A549 (cell line): ENCODE results near the gene CHAD. TPM values are rescaled to one million over a fixed set of nuclear protein-coding genes. Genes with fewer than 3 reads are reported as not detected.

Experiments used
- ATAC-seq, 2 experiments: fragments of 200-7000 bp in 1 of 2; fragments of >200 bp in 1 of 2; cut with Nextera tagmentation in 1 of 2; cut with Tn5 transposase in 1 of 2; 3 replicates each; pipeline versions ENCODE4 v1.8.0 to v1.9.1; 2018 to 2020; ENCODE audit warnings: mild to moderate bottlenecking in 1 of 2, moderate library complexity in 1 of 2
- CTCF ChIA-PET: fragments of 300-600 bp; sonication (Branson Sonifier 250); formaldehyde crosslinking; extraction: SDS; loops from one replicate; lab custom pipeline; 2021; ENCODE audit warnings: antibody characterized with exemption, inconsistent platforms; lab: Yijun Ruan, JAX
- POLR2A ChIA-PET: fragments of 350-600 bp; formaldehyde crosslinking; extraction: SDS; loops from one replicate; lab custom pipeline; 2021; ENCODE audit warnings: antibody characterized with exemption, inconsistent platforms; lab: Yijun Ruan, JAX
- DNase-seq, 2 experiments: peaks; one replicate each; pipeline versions ENCODE4 v3.0.0 to v3.0.0-alpha.2; 2011 to 2016; ENCODE audit warnings: low read depth in 1 of 2, low spot score in 1 of 2
- FAIRE-seq: peaks from 2 replicates; lab custom pipeline; 2011; peaks lifted over from hg19 to GRCh38; lab: Jason Lieb, UNC
- H3K27ac ChIP-seq, 2 experiments: fragments of >200 bp; sonication (Bioruptor Twin); formaldehyde crosslinking; 3 replicates each; pipeline ENCODE4 v1.5.1; 2016 to 2017
- H3K4me1 ChIP-seq: fragments of >200 bp; sonication (Bioruptor Twin); formaldehyde crosslinking; 3 replicates; pipeline ENCODE4 v1.6.1; 2016
- H3K4me2 ChIP-seq: fragments of >200 bp; sonication (Bioruptor Twin); formaldehyde crosslinking; 3 replicates; pipeline ENCODE4 v1.6.1; 2016
- H3K4me3 ChIP-seq: fragments of >200 bp; sonication (Bioruptor Twin); formaldehyde crosslinking; 3 replicates; pipeline ENCODE4 v1.5.1; 2016
- H3K9me3 ChIP-seq: fragments of >200 bp; sonication (Bioruptor Twin); formaldehyde crosslinking; 3 replicates; pipeline ENCODE4 v1.6.1; 2016
- BHLHE40 ChIP-seq: IDR thresholded peaks from 2 replicates; pipeline ENCODE4 v1.6.1; 2012; ENCODE audit warnings: low read depth, low read length, inconsistent platforms
- ESRRA ChIP-seq: fragments of 150-350 bp; IDR thresholded peaks from 2 replicates; pipeline ENCODE4 v1.6.1; 2014; ENCODE audit warnings: mild to moderate bottlenecking, low read length, borderline replicate concordance
- HOXB5 ChIP-seq: fragments of 250-450 bp; sonication (Bioruptor Pico); IDR thresholded peaks from 2 replicates; pipeline ENCODE4 v1.5.0; 2020; ENCODE audit warnings: mild to moderate bottlenecking, moderate library complexity
- MAFK ChIP-seq: fragments of 450-650 bp; IDR thresholded peaks from 2 replicates; pipeline ENCODE4 v1.6.1; 2014; ENCODE audit not compliant: partially characterized antibody
- NFE2L2 ChIP-seq: fragments of 150-350 bp; conservative IDR thresholded peaks from 2 replicates; pipeline ENCODE4 v1.6.1; 2014; ENCODE audit warnings: low read length
- NR3C1 ChIP-seq: fragments of >200 bp; sonication (Bioruptor Twin); formaldehyde crosslinking; IDR thresholded peaks from 3 replicates; pipeline ENCODE4 v1.6.1; 2017
- POLR2A ChIP-seq: IDR thresholded peaks from 2 replicates; pipeline ENCODE4 v1.6.1; 2012; ENCODE audit warnings: mild to moderate bottlenecking, low read length
- TFCP2L1 ChIP-seq: fragments of 250-450 bp; sonication (Bioruptor Pico); IDR thresholded peaks from 2 replicates; pipeline ENCODE4 v1.5.0; 2021; ENCODE audit warnings: mild to moderate bottlenecking
- TP53 ChIP-seq: fragments of 250-450 bp; sonication (Bioruptor Pico); IDR thresholded peaks from 2 replicates; pipeline ENCODE4 v1.5.0; 2021; ENCODE audit warnings: mild to moderate bottlenecking, moderate library complexity
- ZC3H11A ChIP-seq: fragments of 450-650 bp; IDR thresholded peaks from 2 replicates; pipeline ENCODE4 v1.6.1; 2014; ENCODE audit warnings: antibody characterized with exemption, mild to moderate bottlenecking
- ZNF302 ChIP-seq: fragments of 250-450 bp; sonication (Bioruptor Pico); IDR thresholded peaks from 2 replicates; pipeline ENCODE4 v1.9.0; 2021; ENCODE audit warnings: inconsistent platforms, mild to moderate bottlenecking, moderate library complexity
- ZSCAN20 ChIP-seq: fragments of 250-450 bp; sonication (Bioruptor Pico); IDR thresholded peaks from 2 replicates; pipeline ENCODE4 v1.8.0; 2022; ENCODE audit warnings: mild to moderate bottlenecking, moderate library complexity
- WGBS: methylation state at CpG from one replicate; pipeline ENCODE4 v1.1.6; 2017; ENCODE audit errors: missing lambda C conversion rate; 5-methylcytosine and 5-hydroxymethylcytosine counted together
- polyA plus RNA-seq, 4 experiments: library from polyadenylated mRNA; depleted of rRNA in 3 of 4; stranded (reverse); fragments of >200 nt; fragmentation: RNase III in 1 of 4; extraction: RNeasy Plus Mini Kit Qiagen cat#74134 plus additional on column Dnase treatment in 1 of 4; gene quantifications; 2 replicates in 3 of 4; 3 replicates in 1 of 4; pipeline ENCODE4 v1.2.3, GENCODE V29; 2011 to 2017
- TF ChIP-seq, protein P1 (sequence below): fragments of >200 bp; sonication (Bioruptor Twin); formaldehyde crosslinking; IDR thresholded peaks from 2 replicates; pipeline ENCODE4 v1.6.1; 2016
- TF ChIP-seq, protein P2 (sequence below): fragments of 450-650 bp; IDR thresholded peaks from 2 replicates; pipeline ENCODE4 v1.6.1; 2014; ENCODE audit warnings: antibody characterized with exemption
- TF ChIP-seq, protein P3 (sequence below): IDR thresholded peaks from 2 replicates; pipeline ENCODE4 v1.6.1; 2012
- TF ChIP-seq, protein P4 (sequence below): fragments of 150-350 bp; IDR thresholded peaks from 2 replicates; pipeline ENCODE4 v1.6.1; 2014; ENCODE audit warnings: low read depth, mild to moderate bottlenecking, low read length
- TF ChIP-seq, protein P5 (sequence below): fragments of 250-450 bp; sonication (Bioruptor Pico); IDR thresholded peaks from 2 replicates; pipeline ENCODE4 v1.5.0; 2020; ENCODE audit warnings: low read depth, mild to moderate bottlenecking, moderate library complexity
- TF ChIP-seq, protein P6 (sequence below): fragments of >200 bp; sonication (Bioruptor Twin); formaldehyde crosslinking; IDR thresholded peaks from 3 replicates; pipeline ENCODE4 v1.6.1; 2016

The CHAD gene
- polyA plus RNA-seq, 2 of the 4 experiments (the other 2 are of a cell fraction): not detected

DNA sequence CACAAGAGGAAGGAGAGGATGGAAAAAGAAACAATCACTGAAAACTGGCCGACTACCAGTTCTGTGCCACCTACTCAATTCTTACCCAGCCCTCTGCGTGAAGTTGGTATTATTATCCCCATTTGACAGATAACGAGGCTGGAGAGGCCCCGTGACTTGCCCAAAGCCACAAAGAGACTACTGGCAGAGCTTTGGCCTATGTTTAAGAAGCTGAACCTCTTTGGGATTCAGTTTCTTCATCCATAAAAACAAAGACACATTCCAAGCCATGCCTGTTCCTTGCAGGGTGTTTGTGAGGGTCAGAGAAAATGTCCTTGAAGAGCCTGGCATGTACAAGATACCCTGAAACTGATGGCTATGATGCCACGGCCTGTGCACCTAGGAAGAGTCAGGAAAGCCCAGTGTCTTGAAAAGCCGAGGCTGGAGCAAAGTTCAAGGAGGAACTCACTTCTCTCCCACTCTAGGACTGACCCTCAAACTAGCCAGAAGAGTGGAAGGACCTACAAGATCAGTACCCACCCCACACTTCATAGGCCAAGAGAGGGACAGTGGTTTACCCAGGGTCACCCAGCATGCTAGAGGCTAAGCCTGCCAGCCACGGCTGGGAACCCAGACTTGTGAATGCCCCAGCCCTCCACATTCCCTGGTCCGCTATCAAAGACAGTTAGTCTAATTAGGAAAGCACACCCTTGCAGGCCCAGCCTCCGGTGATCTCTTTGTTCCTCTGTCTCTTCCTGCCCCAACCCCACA, 44.3 kb downstream of the CHAD start:
- DNase-seq: no peak
- POLR2A ChIA-PET: no interaction called here
- Histone ChIP-seq H3K4me2 (0 out of 3 replicates have a peak overlapping the region, but pooled peaks have one; percentile 4), H3K4me1 (peaks cover 27% of the 10 kb centered on the region), H3K27ac (no peak overlapping the region), H3K4me3 (no peak overlapping the region), H3K9me3 (no peaks in the 10 kb centered on the region)
- CTCF ChIA-PET: interaction anchor here (0.7 to 1.4 kb wide), 4 partner anchors 38 to 651 kb away, joined by 3 to 5 read pairs (median 3); no protein-coding TSS in a partner anchor
- no peak for TF ChIP-seq POLR2A
- TF ChIP-seq BHLHE40: no peak
- no peak for TF ChIP-seq ZC3H11A
- TF ChIP-seq, protein P1, sequence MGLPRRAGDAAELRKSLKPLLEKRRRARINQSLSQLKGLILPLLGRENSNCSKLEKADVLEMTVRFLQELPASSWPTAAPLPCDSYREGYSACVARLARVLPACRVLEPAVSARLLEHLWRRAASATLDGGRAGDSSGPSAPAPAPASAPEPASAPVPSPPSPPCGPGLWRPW: no peak
- no peak for TF ChIP-seq ZSCAN20 (CRISPR knock-in tag)
- TF ChIP-seq TFCP2L1: no peak
- no peak for TF ChIP-seq MAFK
- no peak for TF ChIP-seq NR3C1
- TF ChIP-seq ESRRA: no peak
- no peak for TF ChIP-seq TP53 (CRISPR knock-in tag)
- TF ChIP-seq, protein P2, sequence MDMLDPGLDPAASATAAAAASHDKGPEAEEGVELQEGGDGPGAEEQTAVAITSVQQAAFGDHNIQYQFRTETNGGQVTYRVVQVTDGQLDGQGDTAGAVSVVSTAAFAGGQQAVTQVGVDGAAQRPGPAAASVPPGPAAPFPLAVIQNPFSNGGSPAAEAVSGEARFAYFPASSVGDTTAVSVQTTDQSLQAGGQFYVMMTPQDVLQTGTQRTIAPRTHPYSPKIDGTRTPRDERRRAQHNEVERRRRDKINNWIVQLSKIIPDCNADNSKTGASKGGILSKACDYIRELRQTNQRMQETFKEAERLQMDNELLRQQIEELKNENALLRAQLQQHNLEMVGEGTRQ: no peak
- TF ChIP-seq, protein P3, sequence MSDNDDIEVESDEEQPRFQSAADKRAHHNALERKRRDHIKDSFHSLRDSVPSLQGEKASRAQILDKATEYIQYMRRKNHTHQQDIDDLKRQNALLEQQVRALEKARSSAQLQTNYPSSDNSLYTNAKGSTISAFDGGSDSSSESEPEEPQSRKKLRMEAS: no peak
- TF ChIP-seq, protein P4, sequence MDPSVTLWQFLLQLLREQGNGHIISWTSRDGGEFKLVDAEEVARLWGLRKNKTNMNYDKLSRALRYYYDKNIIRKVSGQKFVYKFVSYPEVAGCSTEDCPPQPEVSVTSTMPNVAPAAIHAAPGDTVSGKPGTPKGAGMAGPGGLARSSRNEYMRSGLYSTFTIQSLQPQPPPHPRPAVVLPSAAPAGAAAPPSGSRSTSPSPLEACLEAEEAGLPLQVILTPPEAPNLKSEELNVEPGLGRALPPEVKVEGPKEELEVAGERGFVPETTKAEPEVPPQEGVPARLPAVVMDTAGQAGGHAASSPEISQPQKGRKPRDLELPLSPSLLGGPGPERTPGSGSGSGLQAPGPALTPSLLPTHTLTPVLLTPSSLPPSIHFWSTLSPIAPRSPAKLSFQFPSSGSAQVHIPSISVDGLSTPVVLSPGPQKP: no peak
- TF ChIP-seq, protein P5, sequence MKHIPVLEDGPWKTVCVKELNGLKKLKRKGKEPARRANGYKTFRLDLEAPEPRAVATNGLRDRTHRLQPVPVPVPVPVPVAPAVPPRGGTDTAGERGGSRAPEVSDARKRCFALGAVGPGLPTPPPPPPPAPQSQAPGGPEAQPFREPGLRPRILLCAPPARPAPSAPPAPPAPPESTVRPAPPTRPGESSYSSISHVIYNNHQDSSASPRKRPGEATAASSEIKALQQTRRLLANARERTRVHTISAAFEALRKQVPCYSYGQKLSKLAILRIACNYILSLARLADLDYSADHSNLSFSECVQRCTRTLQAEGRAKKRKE: no peak
- no peak for TF ChIP-seq NFE2L2
- TF ChIP-seq ZNF302 (CRISPR knock-in tag): no peak
- ATAC-seq: no peak
- FAIRE-seq: no peak
- 81% methylated on average over 9 of the region's 9 CpGs for WGBS

DNA sequence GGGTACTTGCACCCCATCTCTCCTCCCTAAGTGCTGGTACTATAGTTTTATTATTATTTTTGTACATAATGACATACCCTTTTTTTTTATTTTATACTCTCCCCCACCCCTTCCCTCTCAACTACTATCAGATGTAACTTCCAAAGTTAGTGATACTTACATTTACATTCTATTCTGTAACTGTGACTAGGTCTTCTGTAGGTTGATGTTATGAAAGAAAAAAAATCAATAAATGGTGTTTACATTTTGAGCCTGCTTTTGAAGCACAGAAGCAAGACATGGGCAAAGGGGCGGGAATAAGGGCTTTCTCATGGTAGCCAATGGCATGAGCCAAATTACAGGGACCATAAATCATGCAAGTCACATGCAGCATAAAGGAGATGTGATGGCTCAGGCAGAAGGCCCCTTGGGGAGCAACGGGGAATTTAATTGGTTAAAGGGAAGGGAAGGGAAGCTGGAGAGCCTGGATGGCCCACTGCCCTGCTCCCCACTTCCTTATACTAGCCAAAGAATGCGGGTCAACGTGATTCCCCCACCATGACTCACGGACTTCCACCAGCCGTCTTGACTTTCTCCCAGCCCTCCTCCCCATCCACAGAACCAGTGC, 45.0 kb downstream of the CHAD start:
- ATAC-seq: peak in 1 of 2 experiments; percentile 1; a peak in 1 of 6 replicates
- no peak overlapping the region for H3K27ac ChIP-seq

More for the DNA sequence above, 45.0 kb downstream of the CHAD start:
- no peak for FAIRE-seq
- TF ChIP-seq, protein P6, sequence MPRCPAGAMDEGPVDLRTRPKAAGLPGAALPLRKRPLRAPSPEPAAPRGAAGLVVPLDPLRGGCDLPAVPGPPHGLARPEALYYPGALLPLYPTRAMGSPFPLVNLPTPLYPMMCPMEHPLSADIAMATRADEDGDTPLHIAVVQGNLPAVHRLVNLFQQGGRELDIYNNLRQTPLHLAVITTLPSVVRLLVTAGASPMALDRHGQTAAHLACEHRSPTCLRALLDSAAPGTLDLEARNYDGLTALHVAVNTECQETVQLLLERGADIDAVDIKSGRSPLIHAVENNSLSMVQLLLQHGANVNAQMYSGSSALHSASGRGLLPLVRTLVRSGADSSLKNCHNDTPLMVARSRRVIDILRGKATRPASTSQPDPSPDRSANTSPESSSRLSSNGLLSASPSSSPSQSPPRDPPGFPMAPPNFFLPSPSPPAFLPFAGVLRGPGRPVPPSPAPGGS: no peak
- peak; percentile 54; the same call in 1 of the 2 replicates for TF ChIP-seq HOXB5 (CRISPR knock-in tag)
- no peak for TF ChIP-seq NFE2L2
- Histone ChIP-seq H3K4me2 (no peak overlapping the region), H3K4me3 (no peak overlapping the region), H3K9me3 (no peaks in the 10 kb centered on the region), H3K4me1 (peaks cover 27% of the 10 kb centered on the region)
- WGBS: 59% methylated on average over 6 of the region's 6 CpGs
- peak in 1 of 2 experiments; percentile 50 for DNase-seq
- ChIA-PET POLR2A (no interaction called here), CTCF (interaction anchor here (0.8 to 1.0 kb wide), 2 partner anchors 39 to 651 kb away, joined by 3 read pairs; no protein-coding TSS in a partner anchor)
